ENCODE results near the gene FOXS1.
"Not testable (repeated sequence)": the region's sequence is repeated elsewhere in the genome, so short reads cannot be mapped to it uniquely, and the experiment has no call there.

The FOXS1 gene

GRCh38 chr20:31826074-31826473 is 19.3 kb downstream of the FOXS1 start:
- no peak for TF ChIP-seq ZNF274 (IDR thresholded peaks at IDR 0.05; ENCODE audit: low read depth, low read length)

GRCh38 chr20:31824554-31825313 is 20.7 kb downstream of the FOXS1 start:
- TF ChIP-seq ZNF274 (IDR thresholded peaks at IDR 0.05; ENCODE audit: low read depth, low read length) = no peak

More at GRCh38 chr20:31826074-31826473, 19.3 kb downstream of the FOXS1 start:
- H3K4me3 ChIP-seq (ENCODE audit: low read length) = no peak overlapping the region

GRCh38 chr20:31824125-31824485 is 21.3 kb downstream of the FOXS1 start:
- no peak overlapping the region for H3K4me3 ChIP-seq (ENCODE audit: low read length)
- no peak for TF ChIP-seq ZNF274 (IDR thresholded peaks at IDR 0.05; ENCODE audit: low read depth, low read length)

More at GRCh38 chr20:31824554-31825313, 20.7 kb downstream of the FOXS1 start:
- no peak overlapping the region for H3K4me3 ChIP-seq (ENCODE audit: low read length)

- no peak overlapping the region for H3K4me3 ChIP-seq (ENCODE audit: low read length)
- TF ChIP-seq ZNF274 (IDR thresholded peaks at IDR 0.05; ENCODE audit: low read depth, low read length) = no peak
Measured at GRCh38 chr20:31823360-31824124, 21.9 kb downstream of the FOXS1 start.

GRCh38 chr20:31822421-31823330 is 22.7 kb downstream of the FOXS1 start:
- TF ChIP-seq ZNF274 (IDR thresholded peaks at IDR 0.05; ENCODE audit: low read depth, low read length) = no peak
- no peak overlapping the region for H3K4me3 ChIP-seq (ENCODE audit: low read length)

GRCh38 chr20:31821427-31821826 is 24.0 kb downstream of the FOXS1 start:
- no peak overlapping the region for H3K4me3 ChIP-seq (ENCODE audit: low read length)

GRCh38 chr20:31820228-31820627 is 25.2 kb downstream of the FOXS1 start:
- no peak for TF ChIP-seq ZNF274 (IDR thresholded peaks at IDR 0.05; ENCODE audit: low read depth, low read length)

More at GRCh38 chr20:31821427-31821826, 24.0 kb downstream of the FOXS1 start:
- TF ChIP-seq ZNF274 (IDR thresholded peaks at IDR 0.05; ENCODE audit: low read depth, low read length) = no peak

GRCh38 chr20:31819083-31819784 is 26.2 kb downstream of the FOXS1 start, which contains the start of gene MYLK2:
Gene MYLK2 (plus strand): TSS chr20:31819356. CDS start chr20:31819581, 225 bp downstream.
- TF ChIP-seq ZNF274 (IDR thresholded peaks at IDR 0.05; ENCODE audit: low read depth, low read length) = no peak
- H3K4me3 ChIP-seq (ENCODE audit: low read length) = no peak within 1 kb of the TSS

More at GRCh38 chr20:31820228-31820627, 25.2 kb downstream of the FOXS1 start:
- H3K4me3 ChIP-seq (ENCODE audit: low read length) = no peak overlapping the region

GRCh38 chr20:31818376-31818908 is 27.0 kb downstream of the FOXS1 start:
- TF ChIP-seq ZNF274 (IDR thresholded peaks at IDR 0.05; ENCODE audit: low read depth, low read length) = no peak
- H3K4me3 ChIP-seq (ENCODE audit: low read length) = no peak overlapping the region

- TF ChIP-seq ZNF274 (IDR thresholded peaks at IDR 0.05; ENCODE audit: low read depth, low read length) = no peak
- H3K4me3 ChIP-seq (ENCODE audit: low read length) = no peak overlapping the region
Measured at GRCh38 chr20:31817461-31817860, 27.9 kb downstream of the FOXS1 start.

- no peak overlapping the region for H3K4me3 ChIP-seq (ENCODE audit: low read length)
- TF ChIP-seq ZNF274 (IDR thresholded peaks at IDR 0.05; ENCODE audit: low read depth, low read length) = no peak
Measured at GRCh38 chr20:31816221-31816620, 29.2 kb downstream of the FOXS1 start.

GRCh38 chr20:31815408-31816188 is 29.8 kb downstream of the FOXS1 start:
- no peak overlapping the region for H3K4me3 ChIP-seq (ENCODE audit: low read length)
- TF ChIP-seq ZNF274 (IDR thresholded peaks at IDR 0.05; ENCODE audit: low read depth, low read length) = no peak

GRCh38 chr20:31814142-31814541 is 31.3 kb downstream of the FOXS1 start:
- H3K4me3 ChIP-seq (ENCODE audit: low read length) = not testable (repeated sequence)
